HepG2 (cell line): ENCODE results near the gene RPL38. TPM values are rescaled to one million over a fixed set of nuclear protein-coding genes. Genes with fewer than 3 reads are reported as not detected.

Experiments used
- ATAC-seq: fragments of 200-7000 bp; cut with Tn5 transposase; 3 replicates; pipeline ENCODE4 v1.9.1; 2020; ENCODE audit warnings: mild to moderate bottlenecking, moderate library complexity
- BruUV-seq: library from RNA; stranded (reverse); fragments of 400-500 nt; replicated peaks from 2 replicates; lab custom pipeline; 2021; lab: Mats Ljungman, UMichigan
- CTCF ChIA-PET: fragments of 300-600 bp; formaldehyde crosslinking; extraction: SDS; loops from one replicate; lab custom pipeline; 2021; ENCODE audit warnings: low total read pairs, inconsistent platforms, low intra/inter-chr PET ratio; lab: Yijun Ruan, JAX
- POLR2A ChIA-PET: fragments of 350-600 bp; sonication (Branson Sonifier 250); formaldehyde crosslinking; loops from one replicate; lab custom pipeline; 2020; ENCODE audit warnings: antibody characterized with exemption, inconsistent platforms; lab: Yijun Ruan, JAX
- DNase-seq: peaks from one replicate; pipeline ENCODE4 v3.0.0-alpha.2; 2015; ENCODE audit warnings: low spot score
- FAIRE-seq: peaks from 3 replicates; lab custom pipeline; 2011; peaks lifted over from hg19 to GRCh38; lab: Jason Lieb, UNC
- H2AFZ ChIP-seq: one replicate; pipeline ENCODE4 v1.6.1; 2011; ENCODE audit warnings: low read length, inconsistent platforms
- H3K27ac ChIP-seq: fragments of 300-600 bp; 3 replicates; pipeline ENCODE4 v1.8.0; 2011; ENCODE audit warnings: mixed run types, mild to moderate bottlenecking, mixed read lengths, low read length, inconsistent platforms; ENCODE audit not compliant: insufficient read depth; ENCODE audit errors: extremely low read length
- H3K27me3 ChIP-seq, 2 experiments: fragments of 200-600 bp in 1 of 2; 2 replicates in 1 of 2; 3 replicates in 1 of 2; pipeline versions ENCODE4 v1.6.0 to v1.8.0; 2011; ENCODE audit warnings: low read length in 2 of 2, mild to moderate bottlenecking in 2 of 2, moderate library complexity in 2 of 2, inconsistent platforms in 1 of 2; ENCODE audit not compliant: insufficient read depth in 2 of 2, control insufficient read depth in 1 of 2
- H3K36me3 ChIP-seq, 2 experiments: fragments of 200-600 bp in 1 of 2; replicated peaks in 1 of 2; 2 replicates in 1 of 2; 3 replicates in 1 of 2; pipeline versions ENCODE4 v1.5.1 to v1.8.0; 2011; ENCODE audit warnings: low read length in 2 of 2, inconsistent platforms in 1 of 2; ENCODE audit not compliant: insufficient read depth in 2 of 2, control insufficient read depth in 1 of 2
- H3K4me1 ChIP-seq: 2 replicates; pipeline ENCODE4 v1.5.1; 2012; ENCODE audit warnings: low read length, inconsistent platforms; ENCODE audit not compliant: insufficient read depth
- H3K4me2 ChIP-seq: 2 replicates; pipeline ENCODE4 v1.6.0; 2011; ENCODE audit warnings: low read depth, low read length, inconsistent platforms
- H3K4me3 ChIP-seq, 3 experiments: fragments of 200-600 bp in 1 of 3; sonication (generic), shearing (Covaris generic) in 1 of 3; replicated peaks in 1 of 3; 2 replicates each; pipeline ENCODE4 v1.5.1; 2011 to 2016; ENCODE audit warnings: low read length in 3 of 3, inconsistent platforms in 2 of 3, low read depth in 2 of 3, mild to moderate bottlenecking in 2 of 3, control low read depth in 1 of 3, mixed read lengths in 1 of 3; ENCODE audit not compliant: insufficient read depth in 1 of 3
- H3K79me2 ChIP-seq: one replicate; pipeline ENCODE4 v1.6.1; 2011; ENCODE audit warnings: low read length, inconsistent platforms; ENCODE audit not compliant: insufficient read depth
- H3K9ac ChIP-seq: 2 replicates; pipeline ENCODE4 v1.6.0; 2011; ENCODE audit warnings: mild to moderate bottlenecking, low read depth, low read length, inconsistent platforms; ENCODE audit not compliant: insufficient read depth
- H3K9me3 ChIP-seq: 2 replicates; pipeline ENCODE4 v1.5.1; 2012; ENCODE audit warnings: mild to moderate bottlenecking, low read length
- H4K20me1 ChIP-seq: 2 replicates; pipeline ENCODE4 v1.6.0; 2011; ENCODE audit warnings: inconsistent platforms, mild to moderate bottlenecking, low read length, moderate library complexity; ENCODE audit not compliant: insufficient read depth
- JUN ChIP-seq: sonication (generic); formaldehyde crosslinking; IDR thresholded peaks from 2 replicates; pipeline ENCODE4 v1.4.0; 2020; ENCODE audit warnings: mild to moderate bottlenecking, missing genetic modification reagents
- RFXAP ChIP-seq: sonication (generic); formaldehyde crosslinking; IDR thresholded peaks from 2 replicates; pipeline ENCODE4 v1.4.0; 2020; ENCODE audit warnings: missing genetic modification reagents, borderline replicate concordance
- SALL2 ChIP-seq: sonication (generic); formaldehyde crosslinking; IDR thresholded peaks from 2 replicates; pipeline ENCODE4 v1.8.1; 2023; ENCODE audit warnings: mild to moderate bottlenecking, missing genetic modification reagents, inconsistent platforms
- ZBTB42 ChIP-seq: sonication (generic); formaldehyde crosslinking; IDR thresholded peaks from 2 replicates; pipeline ENCODE4 v1.5.0; 2020; ENCODE audit warnings: mild to moderate bottlenecking, missing genetic modification reagents
- ZIK1 ChIP-seq: sonication (generic); formaldehyde crosslinking; IDR thresholded peaks from 2 replicates; pipeline ENCODE4 v1.5.0; 2020; ENCODE audit warnings: mild to moderate bottlenecking, low read depth, missing genetic modification reagents, borderline replicate concordance
- ZNF20 ChIP-seq: sonication (generic); formaldehyde crosslinking; IDR thresholded peaks from 2 replicates; pipeline ENCODE4 v1.4.0; 2020; ENCODE audit warnings: mild to moderate bottlenecking, moderate library complexity, missing genetic modification reagents
- ZNF709 ChIP-seq: sonication (generic); formaldehyde crosslinking; IDR thresholded peaks from 2 replicates; pipeline ENCODE4 v1.5.0; 2020; ENCODE audit warnings: mild to moderate bottlenecking, missing genetic modification reagents
- ZNF768 ChIP-seq: sonication (generic); formaldehyde crosslinking; IDR thresholded peaks from 2 replicates; pipeline ENCODE4 v1.4.0; 2020; ENCODE audit warnings: missing genetic modification reagents
- ZNF781 ChIP-seq: sonication (generic); formaldehyde crosslinking; IDR thresholded peaks from 2 replicates; pipeline ENCODE4 v1.5.1; 2020; ENCODE audit warnings: borderline replicate concordance, mild to moderate bottlenecking, missing genetic modification reagents; ENCODE audit errors: not compliant biosample characterization
- ZNF792 ChIP-seq: IDR thresholded peaks from 2 replicates; pipeline ENCODE4 v1.6.1; 2016
- WGBS: methylation state at CpG from one replicate; pipeline ENCODE4 v1.1.6; 2017; ENCODE audit warnings: low lambda C conversion rate; 5-methylcytosine and 5-hydroxymethylcytosine counted together
- in situ Hi-C: cut with HindIII; loops from 2 replicates; pipeline ENCODE4 v1.10.0; 2017; ENCODE audit warnings: low pct_unique_long_range_greater_than_20kb; ENCODE audit not compliant: extremely low pct_ligation_motif_present
- intact Hi-C: fragments of 100-400 bp; cut with micrococcal nuclease; formaldehyde crosslinking; loops from one replicate; pipeline ENCODE4 v1.10.0; 2022; ENCODE audit not compliant: unreplicated experiment
- polyA plus RNA-seq, 8 experiments: library from polyadenylated mRNA; depleted of rRNA in 3 of 8; stranded (reverse) in 7 of 8; unstranded in 1 of 8; fragments of >200 nt; fragmentation: Illumina TruSeq in 4 of 8; extraction: Trizol in 4 of 8; gene quantifications; 2 replicates each; pipeline versions ENCODE4 v1.2.1 to v1.2.3, GENCODE V29; 2011 to 2016; ENCODE audit warnings: low read depth in 4 of 8, missing spikeins in 1 of 8, mixed read lengths in 1 of 8; ENCODE audit not compliant: insufficient read depth in 1 of 8
- total RNA-seq, 5 experiments: library from RNA; depleted of rRNA; stranded (reverse); fragments of >200 nt; fragmentation: Illumina TruSeq; extraction: Trizol; gene quantifications; 2 replicates each; pipeline ENCODE4 v1.2.3, GENCODE V29; 2016; ENCODE audit warnings: low read depth in 1 of 5
- TF ChIP-seq, protein P1 (sequence below): sonication (generic); formaldehyde crosslinking; IDR thresholded peaks from 2 replicates; pipeline ENCODE4 v1.5.0; 2020; ENCODE audit warnings: mild to moderate bottlenecking, missing genetic modification reagents
- TF ChIP-seq, protein P2 (sequence below): sonication (generic); formaldehyde crosslinking; IDR thresholded peaks from 2 replicates; pipeline ENCODE4 v1.9.0; 2021; ENCODE audit warnings: missing genetic modification reagents, borderline replicate concordance

Gene RPL38
- total and polyA plus RNA-seq, 2 of the 13 experiments (the other 11 are each of a cell fraction or from before 2014, with no cell fraction given): 2,370 to 2,372 TPM

DNA sequence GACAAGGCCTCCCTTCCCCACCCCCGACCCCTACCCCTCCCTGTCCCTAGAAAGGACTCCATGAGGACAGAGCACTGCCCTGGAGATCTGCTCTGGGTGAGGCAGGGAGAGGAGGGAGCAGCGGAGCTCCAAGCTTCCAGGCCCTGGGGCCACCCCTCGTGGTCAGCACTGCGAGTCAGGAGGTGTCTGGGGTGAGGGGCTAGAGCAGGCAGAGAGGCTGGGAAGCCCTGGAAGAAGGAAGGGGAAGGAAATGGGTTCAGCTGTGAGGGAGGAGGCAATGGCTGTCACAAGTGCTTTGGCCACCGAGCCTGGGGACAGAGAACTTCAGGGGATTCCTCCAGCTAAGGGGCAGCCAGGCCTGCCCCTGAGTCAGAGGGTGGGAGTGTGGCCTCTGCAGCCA is 42.4 kb downstream of the RPL38 start:
- in situ Hi-C loops (no loop called here), intact Hi-C loops (no loop called here)
- Histone ChIP-seq H3K79me2 (no peaks in the 10 kb centered on the region), H3K36me3 (no peaks in the 10 kb centered on the region), H3K9me3 (no peaks in the 10 kb centered on the region), H3K27me3 (peaks cover 0 to 1% of the 10 kb centered on the region in 2 experiments; a peak in 1 of 5 replicates), H3K4me3 (no peak overlapping the region), H2AFZ (no peak overlapping the region), H3K27ac (no peak overlapping the region), H4K20me1 (no peaks in the 10 kb centered on the region), H3K4me1 (peaks cover 10% of the 10 kb centered on the region), H3K4me2 (no peak overlapping the region), H3K9ac (no peak overlapping the region)
- 21% methylated on average over 4 of the region's 5 CpGs for whole genome bisulfite sequencing
- no peak for ATAC-seq
- ChIA-PET POLR2A (no interaction called here), CTCF (no interaction called here)
- FAIRE-seq: no peak
- no peak for DNase-seq
- no TSS peak for BruUV-seq
- TF ChIP-seq ZNF709 (CRISPR knock-in tag): no peak

DNA sequence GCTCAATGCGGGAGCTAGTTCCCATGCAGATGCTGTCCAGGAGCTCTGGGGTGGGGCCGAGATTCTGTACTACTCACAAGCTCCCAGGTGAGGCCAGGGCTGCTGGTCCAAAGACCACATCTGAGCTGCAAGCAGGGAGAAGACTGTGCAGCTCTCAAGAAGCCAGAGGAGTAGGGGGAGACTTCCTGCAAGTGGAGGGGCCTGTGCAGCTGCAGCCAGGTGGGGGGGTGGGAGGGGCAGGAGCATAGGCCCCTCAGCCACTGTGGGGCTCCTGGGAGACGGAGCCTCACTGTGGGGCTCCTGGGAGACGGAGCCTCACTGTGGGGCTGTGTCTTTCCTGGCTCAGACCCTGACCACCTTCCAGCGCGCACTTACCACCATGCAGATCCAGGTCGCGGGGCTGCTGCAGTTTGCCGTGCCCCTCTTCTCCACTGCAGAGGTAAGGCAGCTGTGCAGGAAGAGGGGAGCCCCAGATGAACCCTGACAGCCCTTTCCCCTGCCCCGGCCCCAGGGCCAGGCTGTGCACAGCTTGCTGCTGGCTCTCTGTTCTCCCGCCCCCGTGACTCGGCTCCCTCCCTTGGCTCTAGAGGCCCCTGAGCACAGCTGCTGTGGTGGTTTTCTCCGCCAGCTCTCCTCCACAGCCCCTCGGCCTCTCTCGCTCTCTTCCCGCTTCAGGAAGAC is 46.3 kb downstream of the RPL38 start:
- BruUV-seq: no TSS peak
- H3K4me2 ChIP-seq: no peak overlapping the region
- FAIRE-seq: no peak
- in situ Hi-C loops (no loop called here), intact Hi-C loops (no loop called here)
- H3K27me3 ChIP-seq: no peaks in the 10 kb centered on the region; a peak in 1 of 5 replicates
- CTCF ChIA-PET: no interaction called here
- no peak overlapping the region for H3K27ac ChIP-seq
- H4K20me1 ChIP-seq: no peaks in the 10 kb centered on the region
- peaks cover 6% of the 10 kb centered on the region for H3K4me1 ChIP-seq
- no peak overlapping the region for H3K4me3 ChIP-seq
- H3K9ac ChIP-seq: no peak overlapping the region
- WGBS: 56% methylated on average over 15 of the region's 17 CpGs
- no peak for DNase-seq
- H3K36me3 ChIP-seq: no peaks in the 10 kb centered on the region
- ATAC-seq: no peak
- POLR2A ChIA-PET: no interaction called here
- H3K9me3 ChIP-seq: no peaks in the 10 kb centered on the region
- no peaks in the 10 kb centered on the region for H3K79me2 ChIP-seq
- no peak overlapping the region for H2AFZ ChIP-seq
- TF ChIP-seq, protein P1, sequence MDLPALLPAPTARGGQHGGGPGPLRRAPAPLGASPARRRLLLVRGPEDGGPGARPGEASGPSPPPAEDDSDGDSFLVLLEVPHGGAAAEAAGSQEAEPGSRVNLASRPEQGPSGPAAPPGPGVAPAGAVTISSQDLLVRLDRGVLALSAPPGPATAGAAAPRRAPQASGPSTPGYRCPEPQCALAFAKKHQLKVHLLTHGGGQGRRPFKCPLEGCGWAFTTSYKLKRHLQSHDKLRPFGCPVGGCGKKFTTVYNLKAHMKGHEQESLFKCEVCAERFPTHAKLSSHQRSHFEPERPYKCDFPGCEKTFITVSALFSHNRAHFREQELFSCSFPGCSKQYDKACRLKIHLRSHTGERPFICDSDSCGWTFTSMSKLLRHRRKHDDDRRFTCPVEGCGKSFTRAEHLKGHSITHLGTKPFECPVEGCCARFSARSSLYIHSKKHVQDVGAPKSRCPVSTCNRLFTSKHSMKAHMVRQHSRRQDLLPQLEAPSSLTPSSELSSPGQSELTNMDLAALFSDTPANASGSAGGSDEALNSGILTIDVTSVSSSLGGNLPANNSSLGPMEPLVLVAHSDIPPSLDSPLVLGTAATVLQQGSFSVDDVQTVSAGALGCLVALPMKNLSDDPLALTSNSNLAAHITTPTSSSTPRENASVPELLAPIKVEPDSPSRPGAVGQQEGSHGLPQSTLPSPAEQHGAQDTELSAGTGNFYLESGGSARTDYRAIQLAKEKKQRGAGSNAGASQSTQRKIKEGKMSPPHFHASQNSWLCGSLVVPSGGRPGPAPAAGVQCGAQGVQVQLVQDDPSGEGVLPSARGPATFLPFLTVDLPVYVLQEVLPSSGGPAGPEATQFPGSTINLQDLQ: no peak
- no peak for TF ChIP-seq ZNF781 (CRISPR knock-in tag)
- TF ChIP-seq RFXAP (CRISPR knock-in tag): no peak
- TF ChIP-seq, protein P2, sequence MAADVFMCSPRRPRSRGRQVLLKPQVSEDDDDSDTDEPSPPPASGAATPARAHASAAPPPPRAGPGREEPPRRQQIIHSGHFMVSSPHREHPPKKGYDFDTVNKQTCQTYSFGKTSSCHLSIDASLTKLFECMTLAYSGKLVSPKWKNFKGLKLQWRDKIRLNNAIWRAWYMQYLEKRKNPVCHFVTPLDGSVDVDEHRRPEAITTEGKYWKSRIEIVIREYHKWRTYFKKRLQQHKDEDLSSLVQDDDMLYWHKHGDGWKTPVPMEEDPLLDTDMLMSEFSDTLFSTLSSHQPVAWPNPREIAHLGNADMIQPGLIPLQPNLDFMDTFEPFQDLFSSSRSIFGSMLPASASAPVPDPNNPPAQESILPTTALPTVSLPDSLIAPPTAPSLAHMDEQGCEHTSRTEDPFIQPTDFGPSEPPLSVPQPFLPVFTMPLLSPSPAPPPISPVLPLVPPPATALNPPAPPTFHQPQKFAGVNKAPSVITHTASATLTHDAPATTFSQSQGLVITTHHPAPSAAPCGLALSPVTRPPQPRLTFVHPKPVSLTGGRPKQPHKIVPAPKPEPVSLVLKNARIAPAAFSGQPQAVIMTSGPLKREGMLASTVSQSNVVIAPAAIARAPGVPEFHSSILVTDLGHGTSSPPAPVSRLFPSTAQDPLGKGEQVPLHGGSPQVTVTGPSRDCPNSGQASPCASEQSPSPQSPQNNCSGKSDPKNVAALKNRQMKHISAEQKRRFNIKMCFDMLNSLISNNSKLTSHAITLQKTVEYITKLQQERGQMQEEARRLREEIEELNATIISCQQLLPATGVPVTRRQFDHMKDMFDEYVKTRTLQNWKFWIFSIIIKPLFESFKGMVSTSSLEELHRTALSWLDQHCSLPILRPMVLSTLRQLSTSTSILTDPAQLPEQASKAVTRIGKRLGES: no peak
- no peak for TF ChIP-seq SALL2 (CRISPR knock-in tag)
- TF ChIP-seq ZNF792 (CRISPR knock-in tag): no peak
- TF ChIP-seq ZNF20: no peak
- no peak for TF ChIP-seq ZBTB42 (CRISPR knock-in tag)
- no peak for TF ChIP-seq ZIK1 (CRISPR knock-in tag)
- TF ChIP-seq JUN (CRISPR knock-in tag): no peak
- TF ChIP-seq ZNF768 (CRISPR knock-in tag): no peak
